HG03108 (cell line): ENCODE results near the gene LIF.
"Not testable (repeated sequence)": the region's sequence is repeated elsewhere in the genome, so short reads cannot be mapped to it uniquely, and the experiment has no call there.

ENCODE experiments used
- ATAC-seq: cut with Tn5 transposase; IDR thresholded peaks from one replicate; pipeline ENCODE4 v1.9.1; 2021; ENCODE audit warnings: moderate library complexity; ENCODE audit not compliant: unreplicated experiment

LIF gene

DNA sequence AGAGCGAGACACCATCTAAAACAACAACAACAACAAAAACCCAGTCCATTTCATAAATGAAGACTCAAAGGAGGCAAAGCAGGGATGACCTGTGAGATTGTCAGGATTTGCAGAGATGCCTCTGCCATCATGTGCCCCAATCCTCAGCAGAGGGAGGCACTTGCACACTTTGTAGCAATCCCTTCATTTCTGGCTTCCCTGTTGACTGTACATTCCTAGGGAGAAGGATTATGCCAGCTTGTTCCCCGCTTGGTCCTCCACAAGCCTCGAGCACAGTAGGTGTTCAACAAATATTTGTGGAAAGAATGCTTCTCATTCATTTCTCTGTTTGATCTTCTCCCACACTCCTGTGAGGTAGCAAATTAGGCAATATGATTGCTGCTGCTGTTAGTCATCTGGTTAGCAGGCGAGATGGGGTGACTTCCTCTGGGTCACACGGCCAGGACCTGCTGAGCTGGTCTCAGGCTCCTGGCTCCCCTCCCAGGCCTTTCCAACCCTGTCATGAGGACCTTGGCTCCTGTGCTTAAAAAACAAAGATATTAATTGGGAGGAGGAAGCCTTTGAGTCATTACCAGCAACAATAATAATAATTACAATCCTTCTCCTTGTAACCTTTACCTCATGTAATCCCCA is 34.1 kb downstream of the LIF start:
- no peak for ATAC-seq

DNA sequence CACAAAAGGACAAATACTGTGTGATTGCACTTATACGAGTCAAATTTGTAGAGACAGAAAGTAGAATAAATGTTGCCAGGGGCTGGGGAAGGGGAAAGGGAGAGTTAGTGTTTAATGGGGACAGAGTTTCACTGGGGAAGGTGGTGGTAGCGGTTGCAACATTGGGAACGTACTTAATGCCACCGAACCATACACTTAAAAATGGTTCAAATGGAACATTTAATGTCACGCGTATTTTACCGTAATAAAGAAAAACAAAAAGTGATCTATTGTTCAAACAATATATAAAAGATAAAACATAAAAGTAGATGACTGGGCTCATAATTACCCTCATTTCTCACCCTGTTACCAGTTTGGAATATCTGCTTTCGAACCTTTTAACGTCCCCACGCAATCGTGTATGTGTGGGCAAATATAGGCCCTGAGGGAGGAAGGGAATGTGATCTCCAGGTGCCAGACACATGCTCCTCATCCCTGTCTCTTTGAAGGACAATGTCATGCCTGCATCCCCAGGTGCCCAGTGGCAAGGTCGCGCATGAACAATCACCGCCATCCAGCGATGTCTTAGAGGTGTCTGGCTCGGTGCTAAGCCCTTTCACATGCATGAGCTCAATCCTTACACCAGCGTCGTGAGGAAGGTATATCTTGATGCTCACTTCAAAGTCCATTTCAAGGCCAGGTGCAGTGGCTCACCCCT is 35.3 kb downstream of the LIF start:
- ATAC-seq: no peak

DNA sequence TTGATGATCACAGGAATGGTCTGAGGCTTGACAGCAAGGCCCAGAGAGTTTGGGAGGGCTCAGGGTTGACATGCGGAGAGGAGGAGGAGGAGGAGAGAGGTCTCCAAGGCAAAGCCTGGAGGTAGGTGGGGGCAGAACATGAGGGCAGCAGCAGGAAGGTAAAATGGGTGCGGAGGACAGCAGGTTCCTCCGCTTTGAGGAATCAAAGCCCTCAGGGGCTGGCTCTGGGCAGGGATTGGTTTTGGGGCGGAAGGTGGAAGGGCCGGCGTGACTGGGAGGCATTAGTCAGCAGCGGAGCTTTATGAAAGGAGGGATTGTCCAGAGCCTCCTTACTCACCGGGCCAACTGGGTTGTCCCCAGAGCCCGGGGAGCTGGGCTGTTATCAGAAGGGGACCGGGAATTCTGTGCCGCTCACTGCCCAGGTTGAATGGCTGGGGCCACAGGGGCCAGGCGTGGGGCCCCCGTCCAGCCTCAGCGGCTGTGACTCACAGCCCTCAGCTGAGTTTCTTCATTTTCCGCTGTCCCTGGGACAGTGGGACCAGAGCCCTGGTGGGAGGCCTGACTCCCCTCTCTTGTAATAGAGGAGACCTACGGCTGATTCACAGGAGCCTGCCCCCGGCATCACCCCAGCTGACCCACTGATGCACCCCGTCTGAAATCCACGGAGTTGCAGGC is 36.2 kb downstream of the LIF start:
- no peak for ATAC-seq

DNA sequence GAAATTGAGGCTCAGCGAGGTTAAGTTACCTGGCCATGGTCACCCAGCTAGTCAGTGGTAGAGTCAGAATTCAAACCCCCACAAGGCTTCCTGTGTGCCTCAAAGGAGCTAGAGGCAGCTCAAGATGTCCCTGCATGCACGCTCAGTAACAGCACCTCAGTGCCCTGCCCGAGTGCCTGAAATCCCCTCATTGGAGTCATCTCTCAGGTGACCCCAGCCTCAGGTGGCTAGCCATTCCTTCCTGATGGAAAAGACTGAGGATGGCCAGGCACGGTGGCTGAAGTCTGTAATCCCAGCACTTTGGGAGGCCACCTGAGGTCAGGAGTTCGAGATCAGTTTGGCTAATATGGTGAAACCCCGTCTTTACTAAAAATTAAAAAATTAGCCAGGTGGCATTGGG is 36.9 kb downstream of the LIF start:
- ATAC-seq: no peak

DNA sequence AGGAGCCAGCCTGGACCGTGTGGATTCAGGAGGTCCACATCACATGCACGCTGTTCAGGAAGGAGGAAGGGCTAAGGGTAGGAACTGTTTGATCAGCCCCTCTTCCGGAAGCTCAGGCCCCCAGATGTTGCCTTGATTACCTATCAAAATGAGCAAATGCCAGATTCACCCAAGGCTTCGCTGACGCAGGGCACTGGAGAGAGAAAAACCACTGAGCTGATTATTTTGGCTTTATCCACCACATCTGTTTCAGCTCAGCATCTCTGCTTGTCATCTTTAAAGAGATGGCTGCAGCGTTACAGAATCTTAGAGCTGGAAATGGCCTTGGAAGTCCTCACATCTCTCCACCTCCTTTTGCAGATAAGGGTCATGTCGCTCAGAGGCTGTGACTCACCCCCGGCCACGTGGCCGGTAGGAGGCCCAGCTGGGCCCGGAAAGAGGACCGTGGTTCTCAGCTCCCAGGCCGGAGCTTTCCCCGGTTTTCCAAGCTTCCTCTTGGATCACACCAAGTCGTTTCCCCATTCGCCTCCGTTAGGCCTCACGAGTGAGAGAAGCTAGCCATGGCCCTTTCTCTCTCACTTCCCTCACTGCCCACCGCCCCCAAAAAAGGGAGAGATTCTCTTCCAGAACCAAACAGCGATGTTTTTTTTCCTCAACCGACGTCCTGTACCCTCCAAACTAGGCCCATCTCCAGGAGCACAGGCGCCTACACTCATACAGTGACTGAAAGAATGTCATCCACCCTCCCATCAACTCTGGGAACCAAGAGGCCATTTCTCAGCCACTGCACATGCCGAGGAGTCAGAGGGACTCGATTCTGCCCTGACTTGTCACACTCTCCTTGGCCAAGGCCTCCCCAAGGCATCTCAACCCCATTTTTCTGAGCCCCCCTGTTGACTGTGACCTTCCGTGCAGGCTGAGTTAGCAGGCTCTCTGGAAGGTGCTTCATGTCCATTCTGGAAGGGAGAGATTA is 37.6 kb downstream of the LIF start:
- ATAC-seq: no peak

DNA sequence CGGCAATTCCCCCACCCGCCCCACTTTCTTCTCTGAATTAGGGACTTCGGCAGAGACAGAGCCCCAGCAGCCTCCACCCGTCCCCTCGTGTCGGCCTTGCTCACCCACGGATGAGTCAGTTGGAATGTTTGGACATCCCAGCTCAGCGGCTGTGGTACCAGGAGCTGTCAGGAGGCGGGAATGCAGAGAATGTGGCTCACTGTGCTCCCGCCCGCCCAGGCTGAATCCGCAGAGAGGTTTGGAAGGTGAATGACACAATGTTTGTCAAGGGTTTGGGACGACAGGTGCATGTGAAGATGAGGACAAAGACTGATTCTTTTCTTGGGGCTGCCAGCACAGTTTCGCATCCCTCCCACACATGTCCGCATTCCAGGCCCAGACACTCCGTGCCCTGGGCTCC is 39.6 kb downstream of the LIF start:
- no peak for ATAC-seq

DNA sequence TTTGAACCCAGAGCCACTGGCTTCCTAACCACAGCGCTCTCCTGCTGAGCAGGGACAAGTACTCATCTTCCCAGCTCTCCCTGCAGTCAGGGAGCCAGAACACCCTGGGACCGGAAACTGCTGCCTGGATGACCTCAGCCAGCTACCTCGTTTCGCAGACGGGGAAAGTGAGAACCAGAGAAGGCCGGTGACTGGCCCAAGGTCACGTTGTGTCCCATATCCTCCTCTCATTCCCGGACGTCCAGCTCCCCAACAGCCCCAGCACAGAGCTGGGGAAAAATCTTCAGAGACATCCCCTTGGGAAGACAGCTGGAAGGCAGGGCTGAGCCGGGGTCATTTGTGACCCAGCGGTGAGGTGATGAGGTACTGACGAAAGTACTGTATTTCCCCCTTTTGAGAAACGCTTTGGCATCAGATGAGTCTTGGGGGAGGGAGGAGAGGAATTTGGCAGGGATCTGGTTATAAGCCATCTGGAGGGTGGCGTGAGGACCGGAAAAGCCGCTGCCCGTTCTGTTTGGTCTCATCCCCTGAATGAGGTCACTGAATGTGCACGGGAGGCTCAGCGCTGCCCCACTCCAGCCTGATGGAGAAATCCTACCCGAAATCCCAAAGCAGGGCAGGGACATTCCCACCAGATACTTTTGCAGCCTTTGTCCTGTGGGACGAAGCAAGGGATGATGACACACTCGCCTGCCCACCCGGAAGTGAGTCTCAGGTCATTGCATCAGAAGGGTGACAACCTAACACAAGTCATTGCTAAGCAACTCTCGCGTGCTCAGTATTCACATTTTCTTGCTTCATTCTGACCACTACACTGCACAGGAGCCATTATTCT is 41.1 kb downstream of the LIF start:
- no peak for ATAC-seq

DNA sequence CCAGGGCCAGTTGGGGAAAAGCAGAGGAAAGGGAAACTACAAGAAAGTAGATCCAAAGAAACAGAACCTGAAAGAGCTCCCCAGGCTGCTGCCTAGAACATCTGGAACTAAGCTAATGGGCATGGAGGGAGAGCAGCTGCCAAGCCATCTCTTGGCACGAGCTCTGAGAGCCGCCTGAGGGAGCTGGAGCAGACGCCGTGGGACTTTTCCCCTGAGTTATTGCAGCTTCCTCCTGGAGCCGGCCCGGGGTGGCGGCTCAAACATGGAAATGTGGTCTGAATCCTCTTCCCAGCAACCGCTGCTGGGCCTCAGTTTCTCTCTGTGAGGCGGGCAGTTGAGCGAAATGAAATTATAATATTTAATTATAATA is 41.8 kb downstream of the LIF start:
- no peak for ATAC-seq

DNA sequence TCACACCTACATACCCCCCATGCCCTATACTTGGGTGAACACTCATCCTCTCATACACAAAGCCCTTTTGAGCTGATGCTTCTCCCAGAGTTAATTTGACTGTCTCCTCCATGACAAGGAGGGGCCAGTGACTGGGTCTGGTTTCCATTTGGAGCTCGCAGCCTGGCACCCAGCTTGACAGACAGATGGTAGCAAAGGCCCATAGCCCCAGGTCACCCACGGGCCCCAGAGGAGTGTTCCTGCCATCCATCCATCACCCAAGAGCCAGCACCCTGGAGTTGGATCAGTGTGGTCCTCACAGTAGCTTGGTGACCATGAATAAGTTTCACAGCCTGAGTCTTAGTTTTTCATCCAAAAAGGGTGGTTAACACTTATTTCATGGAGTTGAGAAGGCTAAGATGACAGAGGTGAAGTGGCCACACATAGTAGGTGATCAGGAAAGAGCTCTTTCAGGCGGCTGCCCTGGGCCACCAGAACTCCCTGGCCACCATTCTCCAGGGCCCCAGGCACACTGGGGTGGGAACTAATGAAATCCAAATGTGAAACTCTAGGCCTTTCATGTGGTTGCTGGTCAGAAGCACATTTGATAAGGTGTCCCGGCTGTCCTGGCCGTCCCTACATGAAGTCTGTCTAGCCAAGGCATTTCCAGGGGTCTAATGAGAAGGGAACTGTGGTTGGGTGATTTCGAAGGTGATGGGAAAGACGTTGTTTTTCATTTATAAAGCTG is 42.4 kb downstream of the LIF start:
- no peak for ATAC-seq

DNA sequence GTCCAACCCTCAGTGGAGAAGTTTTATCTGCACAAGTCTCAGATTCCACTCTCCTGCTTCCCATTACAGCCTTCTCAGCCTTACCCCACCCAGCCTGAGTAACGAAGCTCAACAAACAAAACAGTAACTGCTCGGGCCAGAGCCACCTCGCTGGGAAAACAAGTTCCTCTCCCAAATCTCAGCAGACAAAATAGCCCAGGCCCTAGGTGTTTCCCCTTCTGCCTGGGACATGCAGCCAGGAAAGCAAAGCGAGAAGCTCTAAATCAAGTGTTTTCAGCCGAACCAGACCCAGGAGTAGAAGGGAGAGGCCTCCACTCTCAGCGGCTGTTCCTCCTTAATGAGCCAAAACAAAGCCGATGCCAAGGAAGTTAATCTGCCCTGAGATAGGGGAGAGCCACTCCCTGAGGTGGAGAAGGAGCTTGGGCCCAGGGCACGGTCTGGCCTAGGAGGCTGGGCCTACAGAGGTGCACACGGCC is 44.0 kb downstream of the LIF start:
- no peak for ATAC-seq

DNA sequence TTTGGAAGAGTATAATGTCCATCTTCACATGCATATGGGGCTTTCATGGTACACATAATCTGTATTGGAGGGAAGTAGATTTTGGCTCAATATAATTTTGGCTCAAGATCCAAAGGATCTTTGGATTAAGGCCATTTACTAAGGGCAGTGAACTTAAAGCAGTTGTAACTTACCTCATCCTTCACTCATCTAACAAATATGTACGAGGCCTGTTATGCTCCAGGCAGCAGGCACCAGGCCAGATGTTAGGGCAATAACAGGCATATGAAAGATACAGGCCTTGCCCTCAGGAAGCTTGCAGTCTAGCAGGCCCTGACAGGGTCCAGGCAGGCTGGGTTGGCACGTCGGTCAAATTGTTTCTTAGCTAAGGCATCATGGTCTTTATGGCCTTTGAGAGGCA is 44.6 kb downstream of the LIF start:
- no peak for ATAC-seq

DNA sequence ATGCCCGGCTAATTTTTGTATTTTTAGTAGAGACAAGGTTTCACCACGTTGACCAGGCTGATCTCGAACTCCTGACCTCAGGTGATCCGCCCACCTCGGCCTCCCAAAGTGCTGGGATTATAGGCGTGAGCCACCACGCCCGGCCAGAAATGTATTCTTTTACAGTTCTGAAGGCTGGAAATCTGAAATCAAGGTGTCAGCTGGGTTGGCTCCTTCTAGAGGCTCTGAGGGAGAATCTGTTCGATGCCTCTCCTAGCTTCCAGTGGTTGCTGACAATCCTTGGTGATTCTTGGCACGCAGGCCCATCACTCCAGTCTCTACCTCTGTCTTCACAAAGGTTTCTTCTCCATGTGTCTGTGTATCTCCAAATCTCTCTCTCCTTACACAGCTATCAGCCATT is 45.7 kb downstream of the LIF start:
- ATAC-seq: not testable (repeated sequence)

DNA sequence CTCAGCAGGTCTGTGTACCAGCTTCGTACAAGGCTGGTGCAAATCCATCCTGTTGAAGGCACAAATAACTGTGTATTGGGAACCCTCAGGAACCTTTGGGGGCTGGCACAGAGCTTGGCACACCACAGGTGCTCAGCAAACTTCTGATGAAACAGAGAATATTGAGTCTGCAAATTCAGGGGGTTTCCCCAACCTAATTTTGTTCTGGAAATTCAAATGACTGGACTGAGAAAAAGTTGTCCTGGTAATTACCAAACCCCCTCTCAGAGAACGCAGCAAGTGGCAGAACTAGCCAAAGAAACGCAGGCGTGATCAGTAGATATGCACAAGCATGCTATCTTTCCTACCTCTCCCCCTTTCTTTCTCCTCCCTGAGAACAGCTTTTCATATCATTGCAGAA is 47.6 kb downstream of the LIF start:
- ATAC-seq: no peak

DNA sequence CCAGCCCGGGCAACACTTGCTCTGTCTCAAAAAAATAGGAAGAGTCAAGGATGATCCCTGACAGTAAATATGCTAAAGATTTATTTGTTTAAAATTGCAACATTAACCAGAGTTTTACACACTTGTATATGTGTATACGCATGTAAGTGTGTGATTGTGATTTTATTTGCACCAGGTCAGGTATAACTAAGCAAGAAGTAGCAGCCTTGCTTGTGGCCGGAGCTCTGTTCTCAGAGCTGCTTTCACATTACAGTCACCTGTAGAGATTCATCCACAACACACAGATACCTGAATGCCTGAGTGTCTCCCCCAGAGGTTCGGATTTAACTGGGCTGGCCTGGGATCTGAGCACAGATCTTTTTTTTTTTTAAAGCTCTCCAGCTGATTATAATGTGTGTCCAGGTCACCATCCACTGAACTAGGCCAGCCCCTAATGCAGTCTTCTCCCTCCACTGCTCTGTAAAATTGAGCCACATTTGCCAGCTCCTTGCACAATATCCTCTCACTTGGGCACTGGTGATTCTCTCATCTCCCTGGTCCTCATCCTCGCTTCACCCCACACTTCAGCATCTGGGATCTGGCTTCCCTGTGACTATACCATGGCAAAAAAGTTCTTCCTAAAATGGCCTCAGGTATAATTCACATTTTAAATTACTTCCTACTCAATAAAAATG is 48.3 kb downstream of the LIF start:
- ATAC-seq: no peak

DNA sequence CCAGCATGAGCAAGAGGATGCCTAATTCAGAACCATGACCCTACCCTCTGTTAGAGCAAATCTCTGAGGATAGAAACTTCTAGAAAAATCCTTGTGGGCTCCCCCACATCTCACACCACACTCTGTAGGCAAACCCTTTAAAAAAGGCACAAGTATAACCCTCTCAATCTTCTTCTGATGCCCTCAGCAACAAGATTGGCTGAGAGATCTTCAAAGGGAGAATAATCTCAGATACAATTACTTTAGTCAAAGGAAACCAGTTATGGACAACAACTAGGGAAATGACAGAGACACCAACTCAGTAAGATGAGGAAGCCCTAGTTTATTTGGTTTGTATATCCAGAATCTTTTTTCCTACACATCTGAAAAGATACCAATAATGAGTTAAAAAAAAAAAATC is 49.2 kb downstream of the LIF start:
- ATAC-seq: no peak

DNA sequence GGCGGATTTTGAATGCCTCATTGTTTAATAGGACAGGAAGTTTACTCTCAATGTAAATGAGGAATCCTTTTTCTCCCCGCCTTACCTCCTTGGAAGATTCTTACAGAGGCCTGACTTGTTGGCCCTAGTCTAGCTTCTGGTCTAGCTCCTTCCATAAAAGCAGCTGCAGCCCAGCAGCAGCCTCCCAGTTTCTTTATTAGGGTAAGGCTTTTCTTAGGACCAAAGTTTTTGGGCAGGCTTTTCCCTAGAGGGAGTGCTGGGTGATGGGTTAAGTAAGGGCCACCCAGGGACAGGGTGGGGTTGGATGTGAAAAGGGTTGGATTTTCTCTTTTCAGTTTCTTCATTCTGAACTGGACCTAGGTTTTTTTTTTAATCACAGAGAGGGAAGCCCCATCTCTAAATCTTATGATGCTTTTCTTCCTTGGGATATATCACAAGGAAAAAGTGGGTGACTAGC is 49.7 kb downstream of the LIF start:
- peak; percentile 14 for ATAC-seq

DNA sequence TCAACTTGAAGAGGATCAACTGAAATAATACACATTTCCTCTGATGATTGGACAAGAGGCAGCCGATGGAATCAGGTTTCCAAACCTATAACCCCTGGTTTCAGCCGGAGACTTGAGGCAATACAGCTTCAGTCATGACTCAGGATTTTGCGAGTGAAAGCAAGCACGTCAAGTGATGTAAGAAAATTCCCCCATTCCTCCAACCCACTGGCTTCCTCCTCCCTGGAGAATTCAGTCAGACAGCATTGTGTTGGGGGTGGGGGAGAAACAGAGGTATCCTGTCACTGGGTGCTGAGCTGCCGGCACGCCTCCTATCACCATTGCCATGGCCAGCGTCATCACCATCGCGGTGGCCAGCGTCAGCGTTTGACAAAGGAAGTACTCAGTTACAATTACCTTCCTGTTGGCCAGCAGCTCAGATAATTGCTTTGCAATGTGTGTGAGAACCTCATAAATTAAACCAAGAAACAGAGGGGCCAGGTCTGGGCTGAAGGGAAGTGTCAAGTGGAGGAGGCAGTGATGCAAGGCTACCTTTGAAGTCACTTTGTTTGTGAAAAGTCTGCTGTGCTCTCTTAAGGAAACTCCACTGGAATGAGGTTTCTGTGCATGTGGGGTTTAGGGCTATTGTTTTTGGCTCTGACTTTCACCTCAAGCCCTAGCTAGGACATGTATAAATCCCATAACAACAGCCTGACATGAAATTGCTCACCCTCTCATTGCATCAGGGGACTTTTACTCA is 50.2 kb downstream of the LIF start:
- ATAC-seq: peak; percentile 47
